Measurements from ENCODE around the gene LDLRAP1. TPM values are rescaled to one million over a fixed set of nuclear protein-coding genes. Genes with fewer than 3 reads are reported as not detected.
"Not testable (repeated sequence)": the region's sequence is repeated elsewhere in the genome, so short reads cannot be mapped to it uniquely, and the experiment has no call there.

The LDLRAP1 gene
- total RNA-seq, 1 experiment from 2014 or later: 26.0 TPM

- TF ChIP-seq YY1 (IDR thresholded peaks at IDR 0.05; ENCODE audit: extremely low read depth, insufficient replicate concordance, low read depth, low read length): no peak
These were observed 55.5 kb downstream of the LDLRAP1 start (continued) for GRCh38 chr1:25598879-25599278.

- no peak for DNase-seq (ENCODE audit: low read depth, low spot score)
- H3K4me2 ChIP-seq (ENCODE audit: low read length): no peak overlapping the region
- TF ChIP-seq ATF3 (IDR thresholded peaks at IDR 0.05) (no peak), POLR2AphosphoS5 (IDR thresholded peaks at IDR 0.05; ENCODE audit: low read depth, low read length) (no peak), TCF7L2 (IDR thresholded peaks at IDR 0.05; ENCODE audit: borderline replicate concordance, extremely low read depth, insufficient read depth, insufficient read length) (no peak), EZH2phosphoT487 (IDR thresholded peaks at IDR 0.05; ENCODE audit: borderline replicate concordance) (no peak), EGR1 (IDR thresholded peaks at IDR 0.05; ENCODE audit: low read depth) (no peak), ZBTB33 (IDR thresholded peaks at IDR 0.05; ENCODE audit: extremely low read depth, insufficient replicate concordance, low read length) (no peak), POLR2A (IDR thresholded peaks at IDR 0.05; ENCODE audit: borderline replicate concordance, extremely low read depth, insufficient read depth, insufficient read length) (no peak), CTCF (IDR thresholded peaks at IDR 0.05 in 2 of 3, conservative IDR thresholded peaks at IDR 0.05 in 1 of 3; ENCODE audit: borderline replicate concordance in 1 of 3, insufficient read depth in 1 of 3, low read depth in 2 of 3, low read length in 2 of 3) (no peak), YY1 (IDR thresholded peaks at IDR 0.05; ENCODE audit: extremely low read depth, insufficient replicate concordance, low read depth, low read length) (no peak), MAX (IDR thresholded peaks at IDR 0.05) (no peak)
- ChIA-PET RAD21 (ENCODE audit: low non-redundant PET in 1 of 2, low total read pairs in 2 of 2, uncharacterized antibody in 2 of 2, unreplicated experiment in 2 of 2) (no interaction called here), POLR2A (no interaction called here), CTCF (no interaction called here)
- H3K27me3 ChIP-seq (ENCODE audit: insufficient read depth, low read length): no peaks in the 10 kb centered on the region
- no peaks in the 10 kb centered on the region for H4K20me1 ChIP-seq (ENCODE audit: insufficient read depth)
- no peaks in the 10 kb centered on the region for H3K9me2 ChIP-seq (ENCODE audit: insufficient read depth)
- H3K27ac ChIP-seq (ENCODE audit: low read depth, low read length): no peak overlapping the region
- no peaks in the 10 kb centered on the region for H3K36me3 ChIP-seq (ENCODE audit: control insufficient read depth in 1 of 2, insufficient read depth in 2 of 2, low read length in 2 of 2)
- H3K4me1 ChIP-seq (ENCODE audit: control insufficient read depth in 1 of 2, insufficient read depth in 2 of 2, low read length in 2 of 2): no peaks in the 10 kb centered on the region
- no peak overlapping the region for H2AFZ ChIP-seq (ENCODE audit: low read depth, low read length, poor library complexity, severe bottlenecking)
- no peaks in the 10 kb centered on the region for H3K79me2 ChIP-seq (ENCODE audit: insufficient read depth, low read length)
- intact Hi-C loops (cut with micrococcal nuclease): no loop called here
- no peak for ATAC-seq
- BruUV-seq (replicated peaks): no TSS peak
- no peaks in the 10 kb centered on the region for H3K9me3 ChIP-seq (ENCODE audit: control insufficient read depth in 1 of 2, insufficient read depth in 1 of 2, low read depth in 1 of 2, low read length in 2 of 2)
- no peak overlapping the region for H3K9ac ChIP-seq (ENCODE audit: low read length)
- H3K4me3 ChIP-seq (replicated peaks in 1 of 2; ENCODE audit: low read depth in 1 of 2, low read length in 2 of 2): no peak overlapping the region
These were observed 56.7 kb downstream of the LDLRAP1 start for GRCh38 chr1:25599969-25600610.

- BruUV-seq (replicated peaks); CTCF ChIA-PET; H4K20me1 ChIP-seq (ENCODE audit: insufficient read depth); H3K36me3 ChIP-seq (ENCODE audit: control insufficient read depth in 1 of 2, insufficient read depth in 2 of 2, low read length in 2 of 2); H3K9me3 ChIP-seq (ENCODE audit: control insufficient read depth in 1 of 2, insufficient read depth in 1 of 2, low read depth in 1 of 2, low read length in 2 of 2); H3K9me2 ChIP-seq (ENCODE audit: insufficient read depth); H2AFZ ChIP-seq (ENCODE audit: low read depth, low read length, poor library complexity, severe bottlenecking); H3K79me2 ChIP-seq (ENCODE audit: insufficient read depth, low read length); DNase-seq (ENCODE audit: low read depth, low spot score); H3K27ac ChIP-seq (ENCODE audit: low read depth, low read length); ATAC-seq; H3K4me3 ChIP-seq (replicated peaks in 1 of 2; ENCODE audit: low read depth in 1 of 2, low read length in 2 of 2); H3K4me1 ChIP-seq (ENCODE audit: control insufficient read depth in 1 of 2, insufficient read depth in 2 of 2, low read length in 2 of 2); H3K27me3 ChIP-seq (ENCODE audit: insufficient read depth, low read length); RAD21 ChIA-PET (ENCODE audit: low non-redundant PET in 1 of 2, low total read pairs in 2 of 2, uncharacterized antibody in 2 of 2, unreplicated experiment in 2 of 2); H3K9ac ChIP-seq (ENCODE audit: low read length); H3K4me2 ChIP-seq (ENCODE audit: low read length); POLR2A ChIA-PET; intact Hi-C loops (cut with micrococcal nuclease): not testable (repeated sequence)
These were observed 57.7 kb downstream of the LDLRAP1 start for GRCh38 chr1:25600971-25601699.

All from HCT116 (cell line).